Panc1 (cell line): ENCODE data around the gene PTPRK. TPM values are rescaled to one million over a fixed set of nuclear protein-coding genes. Genes with fewer than 3 reads are reported as not detected.

Experiments used
- ATAC-seq: fragments of 200-7000 bp; cut with Tn5 transposase; 2 replicates; pipeline ENCODE4 v1.9.1; 2020; ENCODE audit warnings: mild to moderate bottlenecking, moderate library complexity
- BruUV-seq: library from RNA; stranded (reverse); fragments of 400-500 nt; replicated peaks from 2 replicates; lab custom pipeline; 2021; lab: Mats Ljungman, UMichigan
- CTCF ChIA-PET: fragments of 300-600 bp; sonication (Branson Sonifier 250); formaldehyde crosslinking; loops from one replicate; lab custom pipeline; 2022; ENCODE audit warnings: antibody characterized with exemption; lab: Charles Lee
- POLR2A ChIA-PET: fragments of 300-600 bp; sonication (Branson Sonifier 250); formaldehyde crosslinking; loops from one replicate; lab custom pipeline; 2022; ENCODE audit warnings: antibody characterized with exemption; lab: Charles Lee
- DNase-seq: peaks from one replicate; pipeline ENCODE4 v3.0.0-alpha.2; 2010; ENCODE audit warnings: low read depth, low spot score
- H3K27ac ChIP-seq: 2 replicates; pipeline ENCODE4 v1.5.1; 2011; ENCODE audit warnings: mild to moderate bottlenecking, low read length, inconsistent platforms
- H3K27me3 ChIP-seq: fragments of 200-500 bp; sonication (Bioruptor generic); 2 replicates; pipeline ENCODE4 v1.6.0; 2014; ENCODE audit warnings: low read length, inconsistent platforms; ENCODE audit not compliant: control insufficient read depth, insufficient read depth
- H3K36me3 ChIP-seq: fragments of 200-500 bp; sonication (Bioruptor generic); 2 replicates; pipeline ENCODE4 v1.5.1; 2014; ENCODE audit warnings: inconsistent platforms, mild to moderate bottlenecking, low read length, moderate library complexity; ENCODE audit not compliant: control insufficient read depth, insufficient read depth
- H3K4me1 ChIP-seq: 2 replicates; pipeline ENCODE4 v1.5.1; 2011; ENCODE audit warnings: inconsistent platforms, mild to moderate bottlenecking, low read length, moderate library complexity; ENCODE audit not compliant: control insufficient read depth, insufficient read depth
- H3K4me3 ChIP-seq, 2 experiments: 2 replicates each; pipeline ENCODE4 v1.5.1; 2011 to 2012; ENCODE audit warnings: low read depth in 2 of 2, low read length in 2 of 2, mild to moderate bottlenecking in 2 of 2, inconsistent platforms in 1 of 2, moderate library complexity in 1 of 2
- H3K9me3 ChIP-seq: fragments of 200-500 bp; sonication (Bioruptor generic); 2 replicates; pipeline ENCODE4 v1.5.1; 2014; ENCODE audit warnings: low read depth, mild to moderate bottlenecking, inconsistent platforms, low read length, moderate library complexity; ENCODE audit not compliant: control insufficient read depth, insufficient read depth
- CTCF ChIP-seq: fragments of 450-650 bp; IDR thresholded peaks from 2 replicates; pipeline ENCODE4 v1.5.1; 2017; ENCODE audit warnings: mild to moderate bottlenecking
- POLR2AphosphoS5 ChIP-seq: IDR thresholded peaks from 2 replicates; pipeline ENCODE4 v1.6.1; 2012; ENCODE audit warnings: mild to moderate bottlenecking, low read depth, low read length, moderate library complexity
- REST ChIP-seq, 2 experiments: IDR thresholded peaks; 2 replicates each; pipeline ENCODE4 v1.6.1; 2011 to 2012; ENCODE audit warnings: low read depth in 2 of 2, control low read depth in 1 of 2, low read length in 1 of 2, mild to moderate bottlenecking in 1 of 2, moderate library complexity in 1 of 2; ENCODE audit not compliant: insufficient read depth in 1 of 2
- SIN3A ChIP-seq: IDR thresholded peaks from 2 replicates; pipeline ENCODE4 v1.6.1; 2012; ENCODE audit warnings: low read depth, mild to moderate bottlenecking, low read length, moderate library complexity, borderline replicate concordance; ENCODE audit not compliant: insufficient read depth
- TCF7L2 ChIP-seq: IDR thresholded peaks from 2 replicates; pipeline ENCODE4 v1.6.1; 2011; ENCODE audit warnings: mild to moderate bottlenecking, low read depth, low read length, inconsistent platforms
- in situ Hi-C: cut with HindIII; loops from 2 replicates; pipeline ENCODE4 v1.10.0; 2016; ENCODE audit warnings: low sequenced_read_pairs, low pct_unique_long_range_greater_than_20kb
- intact Hi-C: fragments of 100-400 bp; cut with micrococcal nuclease; formaldehyde crosslinking; loops from one replicate; pipeline ENCODE4 v1.10.0; 2022; ENCODE audit not compliant: unreplicated experiment
- total RNA-seq: library from RNA; stranded (reverse); gene quantifications from one replicate; pipeline ENCODE4 v1.2.1, GENCODE V29; 2021; ENCODE audit not compliant: unreplicated experiment

Gene PTPRK
- total RNA-seq, 1 experiment from 2014 or later: 61.8 TPM

DNA sequence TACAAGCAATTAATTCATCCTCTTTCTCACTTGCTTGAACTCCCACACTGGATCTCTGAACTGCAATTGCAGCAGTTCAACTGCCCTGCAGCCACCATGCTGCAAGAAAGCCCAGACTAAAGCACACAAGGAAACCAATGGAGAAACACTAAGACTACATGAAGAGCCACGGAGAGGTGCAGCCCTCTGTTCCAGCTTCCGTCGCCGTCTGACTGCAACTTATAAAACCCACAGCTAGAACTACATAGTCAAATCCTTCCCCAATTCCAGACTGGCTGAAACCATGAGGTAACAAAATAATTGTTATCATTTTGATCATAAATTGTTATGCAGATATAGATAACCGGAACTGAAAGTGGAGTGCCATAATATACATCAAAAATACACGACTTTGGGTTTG is 598.4 kb downstream of the PTPRK start:
- in situ Hi-C loops (no loop called here), intact Hi-C loops (no loop called here)
- ATAC-seq: no peak
- no peaks in the 10 kb centered on the region for H3K27me3 ChIP-seq
- H3K4me3 ChIP-seq: no peak overlapping the region
- TF ChIP-seq CTCF (no peak), POLR2AphosphoS5 (no peak), TCF7L2 (no peak), SIN3A (no peak), REST (IDR thresholded peaks at IDR 0.05; ENCODE audit: insufficient read depth in 1 of 2, low read depth in 2 of 2, low read length in 1 of 2) (no peak)
- H3K36me3 ChIP-seq: no peaks in the 10 kb centered on the region
- CTCF ChIA-PET: no interaction called here
- no TSS peak for BruUV-seq
- no peak overlapping the region for H3K27ac ChIP-seq
- no peak for DNase-seq
- POLR2A ChIA-PET: interaction anchor here (0.6 kb wide), 1 partner anchor 18 kb away, joined by 6 read pairs; no protein-coding TSS in a partner anchor
- no peaks in the 10 kb centered on the region for H3K4me1 ChIP-seq
- peaks cover 7% of the 10 kb centered on the region; the same call in 1 of the 2 replicates for H3K9me3 ChIP-seq

- no peak for DNase-seq
- intact Hi-C loops (no loop called here), in situ Hi-C loops (no loop called here)
These were observed 599.6 kb downstream of the PTPRK start for GRCh38 chr6:127920804-127921203.

More at GRCh38 chr6:127920804-127921203, 599.6 kb downstream of the PTPRK start:
- TF ChIP-seq SIN3A (no peak), POLR2AphosphoS5 (no peak), CTCF (no peak), REST (IDR thresholded peaks at IDR 0.05; ENCODE audit: insufficient read depth in 1 of 2, low read depth in 2 of 2, low read length in 1 of 2) (no peak), TCF7L2 (no peak)
- no TSS peak for BruUV-seq
- ChIA-PET CTCF (no interaction called here), POLR2A (no interaction called here)
- H3K27me3 ChIP-seq: no peaks in the 10 kb centered on the region
- no peak overlapping the region for H3K4me3 ChIP-seq
- H3K27ac ChIP-seq: no peak overlapping the region
- ATAC-seq: no peak
- no peaks in the 10 kb centered on the region for H3K4me1 ChIP-seq
- peaks cover 6% of the 10 kb centered on the region; the same call in 1 of the 2 replicates for H3K9me3 ChIP-seq
- H3K36me3 ChIP-seq: no peaks in the 10 kb centered on the region
